Karpas-422 (cell line): ENCODE data around the gene CKB. TPM values are rescaled to one million over a fixed set of nuclear protein-coding genes. Genes with fewer than 3 reads are reported as not detected.

ENCODE experiments used
- DNase-seq: peaks from one replicate; pipeline ENCODE4 v3.0.0-alpha.2; 2015
- H2AFZ ChIP-seq: fragments of 200-600 bp; sonication (generic); 2 replicates; pipeline ENCODE4 v1.6.1; 2014; ENCODE audit warnings: antibody characterized with exemption, low read length, mixed read lengths
- H3K27ac ChIP-seq: fragments of 200-600 bp; sonication (generic); 2 replicates; pipeline ENCODE4 v1.5.1; 2014; ENCODE audit warnings: mild to moderate bottlenecking, low read length, moderate library complexity
- H3K27me3 ChIP-seq: fragments of 200-600 bp; sonication (generic); 2 replicates; pipeline ENCODE4 v1.6.1; 2014; ENCODE audit warnings: low read length, mixed read lengths
- H3K36me3 ChIP-seq: fragments of 200-600 bp; sonication (generic); 2 replicates; pipeline ENCODE4 v1.6.1; 2014; ENCODE audit warnings: low read length, mixed read lengths; ENCODE audit not compliant: insufficient read depth
- H3K4me1 ChIP-seq: fragments of 200-600 bp; sonication (generic); 2 replicates; pipeline ENCODE4 v1.6.1; 2014; ENCODE audit warnings: mild to moderate bottlenecking, low read length, mixed read lengths
- H3K4me2 ChIP-seq: fragments of 200-600 bp; sonication (generic); 2 replicates; pipeline ENCODE4 v1.6.1; 2014; ENCODE audit warnings: low read length, low read depth, mild to moderate bottlenecking; ENCODE audit not compliant: poor library complexity, severe bottlenecking
- H3K4me3 ChIP-seq: fragments of 200-600 bp; sonication (generic); 2 replicates; pipeline ENCODE4 v1.5.1; 2014; ENCODE audit warnings: mild to moderate bottlenecking, antibody characterized with exemption, low read length, mixed read lengths
- H3K79me2 ChIP-seq: fragments of 200-600 bp; sonication (generic); 2 replicates; pipeline ENCODE4 v1.6.1; 2014; ENCODE audit warnings: mild to moderate bottlenecking, low read length, mixed read lengths
- H3K9ac ChIP-seq: fragments of 200-600 bp; sonication (generic); 2 replicates; pipeline ENCODE4 v1.6.0; 2014; ENCODE audit warnings: low read length
- H3K9me2 ChIP-seq: fragments of 200-600 bp; sonication (generic), shearing (Covaris generic); replicated peaks from 2 replicates; pipeline ENCODE4 v1.6.0; 2014; ENCODE audit warnings: mild to moderate bottlenecking, low read length, moderate library complexity; ENCODE audit not compliant: insufficient read depth
- H3K9me3 ChIP-seq: fragments of 300-700, 200-600 bp; sonication (generic); 2 replicates; pipeline ENCODE4 v1.6.1; 2014; ENCODE audit warnings: low read length, mixed read lengths
- H4K20me1 ChIP-seq: fragments of 200-600 bp; sonication (generic); 2 replicates; pipeline ENCODE4 v1.6.1; 2014; ENCODE audit warnings: mild to moderate bottlenecking, antibody characterized with exemption, low read length, low read depth; ENCODE audit not compliant: insufficient read depth
- total RNA-seq: library from RNA; depleted of rRNA; stranded (reverse); fragments of >200 nt; shearing (Covaris generic); gene quantifications from 2 replicates; pipeline ENCODE4 v1.2.3, GENCODE V29; 2014; ENCODE audit warnings: low replicate concordance

CKB gene
- total RNA-seq, 1 experiment from 2014 or later: 30.4 TPM

DNA sequence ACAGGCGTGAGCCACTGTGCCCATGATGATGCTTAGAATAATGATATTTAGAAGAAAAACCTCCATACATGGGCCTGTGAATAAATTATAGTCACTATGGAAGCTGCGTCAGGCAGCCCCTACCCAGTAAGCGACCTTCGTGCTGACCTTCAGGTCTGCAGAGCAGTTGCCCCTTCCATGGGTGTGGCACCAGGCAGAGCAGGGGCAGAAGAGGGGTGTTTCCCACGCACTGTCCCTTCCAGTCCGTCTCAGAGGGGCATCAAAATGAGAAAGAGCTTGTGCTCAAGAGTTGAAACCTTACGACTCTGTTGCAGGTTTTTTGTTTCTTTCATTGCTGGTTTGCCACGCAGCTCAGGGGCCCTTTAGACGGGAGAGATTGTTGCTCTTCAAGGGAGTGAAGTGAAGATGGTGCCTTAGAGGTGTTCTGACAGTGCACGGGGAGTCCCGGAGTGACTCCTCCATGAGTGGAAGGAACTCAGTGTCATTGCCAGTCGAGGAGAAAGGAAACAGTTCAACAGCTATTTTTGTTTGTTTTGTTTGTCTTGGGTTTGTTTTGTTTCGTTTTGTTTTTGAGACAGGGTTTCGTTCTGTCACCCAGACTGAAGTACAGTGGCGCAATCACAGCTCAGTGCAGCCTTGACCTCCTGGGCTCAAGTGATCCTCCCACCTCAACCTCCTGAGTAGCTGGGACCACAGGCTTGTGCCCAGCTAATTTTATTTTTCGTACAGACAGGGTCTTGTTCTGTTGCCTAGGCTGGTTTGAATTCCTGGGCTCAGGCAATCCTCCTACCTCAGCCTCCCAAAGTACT is 13.9 kb downstream of the CKB start:
- H3K9ac ChIP-seq: no peak overlapping the region
- H4K20me1 ChIP-seq: no peaks in the 10 kb centered on the region
- H3K9me3 ChIP-seq: no peaks in the 10 kb centered on the region
- DNase-seq: no peak
- H3K4me2 ChIP-seq: no peak overlapping the region
- H3K4me3 ChIP-seq: no peak overlapping the region
- no peak overlapping the region for H2AFZ ChIP-seq
- no peak overlapping the region for H3K27ac ChIP-seq
- peaks cover 27% of the 10 kb centered on the region; the same call in 1 of the 2 replicates for H3K36me3 ChIP-seq
- no peaks in the 10 kb centered on the region for H3K79me2 ChIP-seq
- H3K9me2 ChIP-seq: no peaks in the 10 kb centered on the region
- no peaks in the 10 kb centered on the region for H3K27me3 ChIP-seq
- no peaks in the 10 kb centered on the region for H3K4me1 ChIP-seq

DNA sequence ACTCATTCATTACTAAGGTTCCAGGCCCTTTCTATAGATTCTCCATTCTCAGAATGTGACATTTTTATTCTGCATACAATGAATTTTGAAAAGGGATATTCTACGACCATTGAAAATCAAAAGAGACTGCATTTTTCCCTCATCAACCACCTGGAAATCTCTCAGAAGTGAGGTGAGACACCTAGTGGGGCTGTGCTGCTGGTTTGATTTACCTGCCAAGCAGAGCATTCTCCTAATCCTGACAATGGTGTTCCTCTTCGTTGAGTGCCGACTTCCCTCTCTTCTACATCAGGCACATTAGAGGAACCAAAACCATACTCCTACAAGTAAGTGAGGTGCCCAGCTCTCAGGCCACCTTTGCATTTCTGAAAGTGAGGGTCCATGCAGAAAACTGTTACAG is 14.9 kb downstream of the CKB start:
- Histone ChIP-seq H3K9me3 (no peaks in the 10 kb centered on the region), H3K36me3 (peaks cover 36% of the 10 kb centered on the region; the same call in 1 of the 2 replicates), H3K4me1 (no peaks in the 10 kb centered on the region), H4K20me1 (no peaks in the 10 kb centered on the region), H3K79me2 (no peaks in the 10 kb centered on the region), H3K4me2 (no peak overlapping the region), H3K27me3 (no peaks in the 10 kb centered on the region), H3K27ac (no peak overlapping the region), H3K4me3 (no peak overlapping the region), H3K9me2 (no peaks in the 10 kb centered on the region), H2AFZ (no peak overlapping the region), H3K9ac (no peak overlapping the region)
- DNase-seq: no peak

DNA sequence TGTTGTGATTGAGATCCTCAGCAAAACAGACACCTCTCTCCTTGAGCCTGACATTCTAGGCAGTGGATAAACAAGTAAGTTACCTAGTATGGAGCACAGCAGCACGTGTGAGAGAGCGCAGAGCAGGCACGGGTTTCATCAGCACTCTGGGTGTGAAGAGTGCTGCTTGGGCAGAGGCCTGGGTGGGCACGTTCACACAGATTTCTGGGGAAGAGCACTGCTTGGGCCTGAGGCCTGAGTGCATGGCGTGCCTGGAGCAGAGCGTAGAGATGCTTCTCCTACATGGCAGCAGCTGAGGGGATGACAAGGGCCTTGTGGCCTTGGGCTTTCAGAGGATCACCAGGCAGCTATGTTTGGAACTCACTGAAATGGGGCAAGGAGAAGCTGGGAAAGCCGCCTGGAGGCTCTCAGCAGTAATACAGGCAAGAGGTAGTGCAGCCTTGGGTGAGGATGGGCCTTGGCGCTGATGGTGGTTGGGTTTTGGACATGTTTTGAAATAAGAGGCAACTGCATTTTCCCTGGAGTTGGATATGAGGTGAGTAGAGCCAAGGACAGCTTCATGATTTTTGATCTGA is 17.6 kb downstream of the CKB start:
- H3K9me2 ChIP-seq: no peaks in the 10 kb centered on the region
- H3K4me1 ChIP-seq: no peaks in the 10 kb centered on the region; the same call in 1 of the 2 replicates
- H4K20me1 ChIP-seq: no peaks in the 10 kb centered on the region
- DNase-seq: no peak
- H3K27me3 ChIP-seq: no peaks in the 10 kb centered on the region
- no peak overlapping the region for H3K4me2 ChIP-seq
- H3K9me3 ChIP-seq: no peaks in the 10 kb centered on the region
- no peak overlapping the region for H3K9ac ChIP-seq
- H3K27ac ChIP-seq: no peak overlapping the region
- no peak overlapping the region for H2AFZ ChIP-seq
- H3K4me3 ChIP-seq: no peak overlapping the region
- peaks cover 57% of the 10 kb centered on the region for H3K36me3 ChIP-seq
- H3K79me2 ChIP-seq: peaks cover 21% of the 10 kb centered on the region

DNA sequence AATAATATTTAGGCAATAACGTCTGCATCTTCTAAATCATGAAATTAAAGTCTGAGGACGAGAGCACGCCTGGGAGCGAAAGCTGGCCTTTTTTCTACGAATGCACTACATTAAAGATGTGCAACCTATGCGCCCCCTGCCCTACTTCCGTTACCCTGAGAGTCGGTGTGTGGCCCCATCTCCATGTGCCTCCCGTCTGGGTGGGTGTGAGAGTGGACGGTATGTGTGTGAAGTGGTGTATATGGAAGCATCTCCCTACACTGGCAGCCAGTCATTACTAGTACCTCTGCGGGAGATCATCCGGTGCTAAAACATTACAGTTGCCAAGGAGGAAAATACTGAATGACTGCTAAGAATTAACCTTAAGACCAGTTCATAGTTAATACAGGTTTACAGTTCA is 19.3 kb downstream of the CKB start:
- Histone ChIP-seq H4K20me1 (no peaks in the 10 kb centered on the region), H3K4me2 (no peak overlapping the region), H3K4me3 (no peak overlapping the region), H3K79me2 (peaks cover 24% of the 10 kb centered on the region), H3K9me3 (no peaks in the 10 kb centered on the region), H3K27me3 (no peaks in the 10 kb centered on the region), H3K9me2 (no peaks in the 10 kb centered on the region), H3K9ac (no peak overlapping the region), H2AFZ (no peak overlapping the region), H3K27ac (no peak overlapping the region), H3K36me3 (peaks cover 50% of the 10 kb centered on the region), H3K4me1 (peaks cover 3% of the 10 kb centered on the region; the same call in 1 of the 2 replicates)
- DNase-seq: no peak

DNA sequence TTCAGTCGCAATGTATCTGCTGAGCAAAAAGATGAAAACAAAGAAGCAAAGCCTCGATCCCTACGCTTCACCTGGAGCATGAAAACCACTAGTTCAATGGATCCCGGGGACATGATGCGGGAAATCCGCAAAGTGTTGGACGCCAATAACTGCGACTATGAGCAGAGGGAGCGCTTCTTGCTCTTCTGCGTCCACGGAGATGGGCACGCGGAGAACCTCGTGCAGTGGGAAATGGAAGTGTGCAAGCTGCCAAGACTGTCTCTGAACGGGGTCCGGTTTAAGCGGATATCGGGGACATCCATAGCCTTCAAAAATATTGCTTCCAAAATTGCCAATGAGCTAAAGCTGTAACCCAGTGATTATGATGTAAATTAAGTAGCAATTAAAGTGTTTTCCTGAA is 19.8 kb downstream of the CKB start:
- Histone ChIP-seq H4K20me1 (no peaks in the 10 kb centered on the region), H3K4me3 (no peak overlapping the region), H3K27ac (no peak overlapping the region), H3K9ac (no peak overlapping the region), H3K4me2 (no peak overlapping the region), H2AFZ (no peak overlapping the region), H3K36me3 (peaks cover 50% of the 10 kb centered on the region), H3K9me2 (no peaks in the 10 kb centered on the region), H3K9me3 (no peaks in the 10 kb centered on the region), H3K79me2 (peaks cover 24% of the 10 kb centered on the region), H3K27me3 (no peaks in the 10 kb centered on the region), H3K4me1 (peaks cover 3% of the 10 kb centered on the region; the same call in 1 of the 2 replicates)
- DNase-seq: no peak

DNA sequence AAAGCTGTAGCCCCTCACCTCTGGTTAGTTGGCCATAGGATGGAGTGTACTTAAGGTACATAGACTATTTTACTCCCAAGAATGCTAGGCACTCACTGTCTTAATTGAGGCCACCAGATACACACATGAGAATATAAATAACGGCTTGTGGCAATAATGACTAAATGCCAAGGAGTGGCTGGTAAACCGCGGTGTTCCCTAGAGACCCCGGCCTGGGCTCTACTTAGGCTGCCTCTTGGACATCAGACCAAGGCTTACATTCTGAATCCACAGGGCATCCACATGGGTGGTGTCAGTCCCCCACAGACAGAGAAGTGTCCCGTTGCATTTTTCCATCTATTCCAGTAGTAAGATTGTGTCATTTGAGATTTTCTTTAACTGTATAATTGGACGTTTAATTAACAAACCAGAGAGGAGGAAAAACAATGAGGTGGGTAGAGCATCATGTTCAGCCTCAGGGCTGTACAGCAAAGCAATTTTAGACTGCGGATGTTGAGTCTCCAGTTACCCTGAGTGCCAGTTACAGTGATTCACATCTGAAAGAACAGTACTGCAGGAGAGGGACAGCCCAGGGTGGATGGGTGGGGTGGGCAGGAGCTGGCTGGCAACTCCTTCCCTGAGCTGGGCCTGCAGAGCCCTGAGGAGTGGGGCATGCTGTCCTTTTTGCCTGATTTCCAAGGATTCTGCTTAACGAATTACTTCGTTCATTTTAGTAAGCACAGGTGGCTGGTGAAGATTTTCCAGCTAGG is 20.5 kb downstream of the CKB start:
- no peaks in the 10 kb centered on the region for H4K20me1 ChIP-seq
- H3K9me2 ChIP-seq: no peaks in the 10 kb centered on the region
- H3K27ac ChIP-seq: no peak overlapping the region
- peaks cover 50% of the 10 kb centered on the region for H3K36me3 ChIP-seq
- H3K4me2 ChIP-seq: no peak overlapping the region
- H3K4me1 ChIP-seq: peaks cover 3% of the 10 kb centered on the region; the same call in 1 of the 2 replicates
- no peak overlapping the region for H3K9ac ChIP-seq
- peaks cover 24% of the 10 kb centered on the region for H3K79me2 ChIP-seq
- H3K4me3 ChIP-seq: no peak overlapping the region
- DNase-seq: no peak
- H3K27me3 ChIP-seq: no peaks in the 10 kb centered on the region
- no peaks in the 10 kb centered on the region for H3K9me3 ChIP-seq
- H2AFZ ChIP-seq: no peak overlapping the region

DNA sequence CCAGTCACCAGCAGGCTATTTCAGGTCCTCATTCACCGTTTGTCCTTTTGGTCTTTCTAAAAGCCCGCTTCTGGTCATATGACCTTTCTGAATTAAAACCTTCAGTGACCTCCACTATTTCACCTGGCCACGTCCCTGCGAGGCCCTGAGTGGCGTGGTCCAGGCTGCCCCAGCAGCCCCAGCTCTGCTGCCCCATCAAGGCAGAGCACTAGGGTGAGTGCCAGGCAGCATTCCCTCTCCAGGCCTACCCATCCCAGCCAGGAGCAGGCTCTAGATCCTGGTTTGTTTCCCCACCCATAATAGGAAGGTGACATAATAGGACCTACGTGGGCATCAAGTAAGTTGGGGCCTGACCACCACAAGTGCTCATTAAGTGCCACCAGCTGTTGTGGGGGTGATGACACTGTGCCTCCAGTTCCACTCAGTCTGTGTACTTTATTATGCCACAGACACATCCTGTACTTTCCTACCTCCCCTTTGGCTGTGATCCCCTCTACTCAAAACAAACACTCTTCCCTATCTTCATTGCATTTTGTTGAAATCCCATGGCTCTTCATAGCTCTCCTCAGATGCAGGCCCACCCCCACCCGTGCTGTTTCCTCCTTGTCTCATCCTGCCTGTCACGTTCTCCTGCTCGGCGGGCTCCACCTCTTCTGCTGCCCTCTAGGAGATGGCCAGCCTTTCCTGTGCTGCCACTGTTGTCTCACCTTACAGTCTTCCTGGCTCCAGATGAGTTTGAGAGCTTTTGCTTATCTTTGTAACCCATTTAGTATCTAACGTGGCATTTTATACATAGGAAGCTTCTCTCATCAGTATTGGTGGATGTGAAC is 21.4 kb downstream of the CKB start:
- Histone ChIP-seq H3K9me2 (no peaks in the 10 kb centered on the region), H3K27ac (no peak overlapping the region), H3K4me3 (no peak overlapping the region), H3K9me3 (no peaks in the 10 kb centered on the region), H4K20me1 (no peaks in the 10 kb centered on the region), H3K4me1 (peaks cover 3% of the 10 kb centered on the region; the same call in 1 of the 2 replicates), H3K79me2 (peaks cover 24% of the 10 kb centered on the region), H3K36me3 (peaks cover 52% of the 10 kb centered on the region), H3K4me2 (no peak overlapping the region), H3K27me3 (no peaks in the 10 kb centered on the region), H2AFZ (no peak overlapping the region), H3K9ac (no peak overlapping the region)
- no peak for DNase-seq
